ENCODE data around the gene MARCHF3. TPM values are rescaled to one million over a fixed set of nuclear protein-coding genes. Genes with fewer than 3 reads are reported as not detected.

Gene MARCHF3
- total and polyA plus RNA-seq, 2 of the 13 experiments (the other 11 are each of a cell fraction or from before 2014, with no cell fraction given) = 4.8 to 11.9 TPM

DNA sequence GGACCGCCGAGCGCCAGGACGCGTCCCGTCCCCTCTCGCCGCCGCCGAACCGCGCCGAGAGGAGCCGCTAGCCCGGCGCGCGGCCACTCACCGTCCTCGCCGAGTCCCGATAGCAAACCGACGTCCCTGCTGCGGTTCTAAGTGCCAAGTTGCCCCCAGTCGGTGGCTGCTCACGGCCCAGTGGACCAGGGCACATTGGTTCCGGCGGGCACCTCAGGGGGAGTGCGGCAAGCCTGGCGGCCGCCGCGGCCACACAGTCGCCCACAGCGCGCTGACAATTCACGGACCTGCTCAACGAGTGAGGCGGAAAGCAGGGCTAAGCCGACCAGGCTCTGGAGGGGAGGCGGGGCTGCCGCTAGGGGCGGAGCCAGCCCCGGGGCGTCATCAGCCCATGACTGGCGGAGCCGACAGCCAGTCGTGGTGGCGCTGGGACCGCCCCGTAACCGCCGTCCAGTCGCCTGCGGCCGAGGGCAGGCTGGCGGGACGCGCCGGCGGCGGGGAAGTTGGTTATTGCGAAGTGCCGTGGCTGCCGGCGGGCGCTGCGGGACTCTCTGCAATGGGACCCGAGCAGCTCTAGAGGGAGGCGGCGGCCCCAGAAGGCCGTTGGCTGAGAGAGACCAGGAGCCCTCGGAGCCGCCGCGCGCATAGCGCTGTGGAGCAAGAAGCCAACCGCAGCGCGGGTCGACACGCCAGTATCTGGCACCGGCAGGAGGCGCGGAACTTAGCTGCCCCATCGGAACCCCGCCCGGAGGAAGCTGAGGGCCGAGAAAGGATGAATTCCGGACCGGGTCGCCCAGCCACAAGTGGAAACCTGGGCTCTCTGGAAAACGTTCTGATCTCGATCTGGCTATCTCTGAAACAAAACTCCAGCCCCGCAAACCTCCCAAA lies at the start of gene MARCHF3 (continued):
- TF ChIP-seq SP1 (IDR thresholded peaks at IDR 0.05) (no peak), SP1 (CRISPR knock-in tag; IDR thresholded peaks at IDR 0.05) (peak; percentile 95), ZNF883 (CRISPR knock-in tag; IDR thresholded peaks at IDR 0.05; ENCODE audit: not compliant biosample characterization) (peak; percentile 74), ZBTB8A (CRISPR knock-in tag; IDR thresholded peaks at IDR 0.05; ENCODE audit: borderline replicate concordance, low read depth) (0 out of 2 replicates have a peak, but pooled peaks have one; percentile 55), TFE3 (CRISPR knock-in tag; IDR thresholded peaks at IDR 0.05) (no peak), AGO2 (optimal IDR thresholded peaks at IDR 0.05; ENCODE audit: low read depth, low read length) (peak; percentile 76), TEAD3 (CRISPR knock-in tag; optimal IDR thresholded peaks at IDR 0.05; ENCODE audit: borderline replicate concordance) (peak; percentile 33), E2F2 (CRISPR knock-in tag; IDR thresholded peaks at IDR 0.05; ENCODE audit: borderline replicate concordance) (no peak), ZNF205 (CRISPR knock-in tag; IDR thresholded peaks at IDR 0.05) (peak; percentile 58), HNF4A (CRISPR knock-in tag; IDR thresholded peaks at IDR 0.05) (peak; percentile 16; the same call in 1 of the 2 replicates), PITX1 (CRISPR knock-in tag; IDR thresholded peaks at IDR 0.05) (no peak), YY1 (IDR thresholded peaks at IDR 0.05; ENCODE audit: insufficient read depth, insufficient replicate concordance, low read depth, low read length) (peak; percentile 50), ZNF572 (CRISPR knock-in tag; IDR thresholded peaks at IDR 0.05) (no peak), RFX3 (CRISPR knock-in tag; IDR thresholded peaks at IDR 0.05) (no peak), ZNF720 (CRISPR knock-in tag; IDR thresholded peaks at IDR 0.05) (no peak), CBFB (CRISPR knock-in tag; IDR thresholded peaks at IDR 0.05) (no peak)
- TF ChIP-seq, protein P1, sequence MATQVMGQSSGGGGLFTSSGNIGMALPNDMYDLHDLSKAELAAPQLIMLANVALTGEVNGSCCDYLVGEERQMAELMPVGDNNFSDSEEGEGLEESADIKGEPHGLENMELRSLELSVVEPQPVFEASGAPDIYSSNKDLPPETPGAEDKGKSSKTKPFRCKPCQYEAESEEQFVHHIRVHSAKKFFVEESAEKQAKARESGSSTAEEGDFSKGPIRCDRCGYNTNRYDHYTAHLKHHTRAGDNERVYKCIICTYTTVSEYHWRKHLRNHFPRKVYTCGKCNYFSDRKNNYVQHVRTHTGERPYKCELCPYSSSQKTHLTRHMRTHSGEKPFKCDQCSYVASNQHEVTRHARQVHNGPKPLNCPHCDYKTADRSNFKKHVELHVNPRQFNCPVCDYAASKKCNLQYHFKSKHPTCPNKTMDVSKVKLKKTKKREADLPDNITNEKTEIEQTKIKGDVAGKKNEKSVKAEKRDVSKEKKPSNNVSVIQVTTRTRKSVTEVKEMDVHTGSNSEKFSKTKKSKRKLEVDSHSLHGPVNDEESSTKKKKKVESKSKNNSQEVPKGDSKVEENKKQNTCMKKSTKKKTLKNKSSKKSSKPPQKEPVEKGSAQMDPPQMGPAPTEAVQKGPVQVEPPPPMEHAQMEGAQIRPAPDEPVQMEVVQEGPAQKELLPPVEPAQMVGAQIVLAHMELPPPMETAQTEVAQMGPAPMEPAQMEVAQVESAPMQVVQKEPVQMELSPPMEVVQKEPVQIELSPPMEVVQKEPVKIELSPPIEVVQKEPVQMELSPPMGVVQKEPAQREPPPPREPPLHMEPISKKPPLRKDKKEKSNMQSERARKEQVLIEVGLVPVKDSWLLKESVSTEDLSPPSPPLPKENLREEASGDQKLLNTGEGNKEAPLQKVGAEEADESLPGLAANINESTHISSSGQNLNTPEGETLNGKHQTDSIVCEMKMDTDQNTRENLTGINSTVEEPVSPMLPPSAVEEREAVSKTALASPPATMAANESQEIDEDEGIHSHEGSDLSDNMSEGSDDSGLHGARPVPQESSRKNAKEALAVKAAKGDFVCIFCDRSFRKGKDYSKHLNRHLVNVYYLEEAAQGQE (IDR thresholded peaks at IDR 0.05; ENCODE audit: borderline replicate concordance in 1 of 2, low read depth in 1 of 2, low read length in 2 of 2) = no peak; a peak in 1 of 4 replicates
- TF ChIP-seq, protein P2, sequence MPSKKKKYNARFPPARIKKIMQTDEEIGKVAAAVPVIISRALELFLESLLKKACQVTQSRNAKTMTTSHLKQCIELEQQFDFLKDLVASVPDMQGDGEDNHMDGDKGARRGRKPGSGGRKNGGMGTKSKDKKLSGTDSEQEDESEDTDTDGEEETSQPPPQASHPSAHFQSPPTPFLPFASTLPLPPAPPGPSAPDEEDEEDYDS (CRISPR knock-in tag; IDR thresholded peaks at IDR 0.05) = peak; percentile 91
